Breast epithelium (tissue), 4 donors: Measurements from ENCODE around the gene PRPF38A. TPM values are rescaled to one million over a fixed set of nuclear protein-coding genes. Genes with fewer than 3 reads are reported as not detected.
A peak's percentile ranks its signal among the peaks of the same experiment; 100 is the strongest.

ENCODE experiments used
- DNase-seq, 2 donors: peaks; one replicate each; pipeline ENCODE4 v3.0.0-alpha.2; 2019; ENCODE audit warnings: low spot score in 2 of 2
- H3K27ac ChIP-seq, 2 donors: fragments of 200-600 bp; sonication (generic) in 1 of 2; one replicate each; pipeline ENCODE4 v1.5.1; 2016 to 2019; ENCODE audit warnings: mild to moderate bottlenecking in 1 of 2
- H3K27me3 ChIP-seq, 2 donors: fragments of 200-600 bp; sonication (generic) in 1 of 2; one replicate each; pipeline versions ENCODE4 v1.5.1 to v1.6.0; 2017 to 2019; ENCODE audit warnings: control low read depth in 1 of 2, mild to moderate bottlenecking in 1 of 2
- H3K36me3 ChIP-seq: fragments of 200-600 bp; one replicate; pipeline ENCODE4 v1.5.1; 2019
- H3K4me1 ChIP-seq, 2 donors: fragments of 200-600 bp; sonication (generic); one replicate each; pipeline ENCODE4 v1.5.1; 2016 to 2019; ENCODE audit warnings: control low read depth in 1 of 2
- H3K4me3 ChIP-seq, 3 donors: fragments of 200-600 bp; sonication (generic); 1 replicate in 2 of 3; 2 replicates in 1 of 3; pipeline ENCODE4 v1.5.1; 2016 to 2019; ENCODE audit warnings: mild to moderate bottlenecking in 3 of 3, moderate library complexity in 2 of 3
- H3K9me3 ChIP-seq, 2 donors: fragments of 200-600 bp; sonication (generic) in 1 of 2; one replicate each; pipeline ENCODE4 v1.5.1; 2016 to 2019; ENCODE audit warnings: control low read depth in 1 of 2
- CTCF ChIP-seq, 3 donors: fragments of 450-650 bp; IDR thresholded peaks; one replicate each; pipeline ENCODE4 v1.5.1; 2016 to 2017; ENCODE audit warnings: antibody characterized with exemption in 3 of 3, mild to moderate bottlenecking in 3 of 3, moderate library complexity in 3 of 3
- POLR2A ChIP-seq: fragments of 450-650 bp; IDR thresholded peaks from one replicate; pipeline ENCODE4 v1.6.1; 2016; ENCODE audit warnings: antibody characterized with exemption, mild to moderate bottlenecking, moderate library complexity
- POLR2AphosphoS5 ChIP-seq, 3 donors: sonication (generic); formaldehyde crosslinking; IDR thresholded peaks; one replicate each; pipeline ENCODE4 v1.6.1; 2017; ENCODE audit warnings: antibody characterized with exemption in 3 of 3
- intact Hi-C: fragments of 100-400 bp; cut with DNase I; formaldehyde crosslinking; loops from one replicate; pipeline ENCODE4 v1.15.1; 2023; ENCODE audit warnings: low total_unique reads
- total RNA-seq, 3 donors: library from RNA; depleted of rRNA; stranded (reverse); fragments of >200 nt; gene quantifications; one replicate each; pipeline ENCODE4 v1.1.0, GENCODE V29; 2016

Gene PRPF38A
- total RNA-seq = 10 to 100 TPM; 13.1 to 20.9 (median 19.7) TPM

GRCh38 chr1:52404116-52404974 is at the start of gene PRPF38A, which contains the start of gene ORC1:
Gene PRPF38A (plus strand): TSS chr1:52404602. CDS start chr1:52404750, 148 bp downstream.
Gene ORC1 (minus strand): TSS chr1:52404423. CDS start chr1:52402223, 2,200 bp downstream.
- Histone ChIP-seq H3K9me3 (no peaks in the 10 kb centered on the region), H3K4me3 (peak within 1 kb of the TSS; percentile 76 to 92 (median 90)), H3K27ac (peak within 1 kb of the TSS; percentile 97), H3K27me3 (no peaks in the 10 kb centered on the region), H3K4me1 (peaks cover 0 to 14% of the 10 kb centered on the region in 2 donors), H3K36me3 (peaks cover 4% of the 10 kb centered on the region)
- intact Hi-C loops = no loop called here
- DNase-seq = peak; percentile 96 to 98
- TF ChIP-seq POLR2A = peak; percentile 29
- peak; percentile 48 to 82 (median 73) for TF ChIP-seq CTCF (IDR thresholded peaks at IDR 0.05)
- peak; percentile 89 to 95 (median 92) for TF ChIP-seq POLR2AphosphoS5 (IDR thresholded peaks at IDR 0.05)

GRCh38 chr1:52355436-52355835 is 49.0 kb upstream of the PRPF38A start:
- no peak for DNase-seq
- Histone ChIP-seq H3K36me3 (peaks cover 22% of the 10 kb centered on the region), H3K4me3 (no peak overlapping the region), H3K27me3 (no peaks in the 10 kb centered on the region), H3K9me3 (no peaks in the 10 kb centered on the region), H3K27ac (no peak overlapping the region), H3K4me1 (no peaks in the 10 kb centered on the region)
- no peak for TF ChIP-seq CTCF (IDR thresholded peaks at IDR 0.05)
- no peak for TF ChIP-seq POLR2AphosphoS5 (IDR thresholded peaks at IDR 0.05)
- TF ChIP-seq POLR2A = no peak
- intact Hi-C loops = no loop called here

GRCh38 chr1:52355847-52356505 is 48.4 kb upstream of the PRPF38A start:
- H3K9me3 ChIP-seq = no peaks in the 10 kb centered on the region
- intact Hi-C loops = no loop called here
- no peak overlapping the region for H3K4me3 ChIP-seq
- TF ChIP-seq CTCF (IDR thresholded peaks at IDR 0.05) = no peak
- no peak for TF ChIP-seq POLR2AphosphoS5 (IDR thresholded peaks at IDR 0.05)
- no peak for TF ChIP-seq POLR2A
- DNase-seq = no peak
- no peaks in the 10 kb centered on the region for H3K4me1 ChIP-seq
- no peaks in the 10 kb centered on the region for H3K27me3 ChIP-seq
- H3K36me3 ChIP-seq = peaks cover 22% of the 10 kb centered on the region
- H3K27ac ChIP-seq = no peak overlapping the region

GRCh38 chr1:52356818-52357355 is 47.5 kb upstream of the PRPF38A start:
- TF ChIP-seq POLR2A (no peak), CTCF (IDR thresholded peaks at IDR 0.05) (no peak), POLR2AphosphoS5 (IDR thresholded peaks at IDR 0.05) (no peak)
- intact Hi-C loops = no loop called here
- no peak overlapping the region for H3K27ac ChIP-seq
- no peak overlapping the region for H3K4me3 ChIP-seq
- peaks cover 22% of the 10 kb centered on the region for H3K36me3 ChIP-seq
- H3K27me3 ChIP-seq = no peaks in the 10 kb centered on the region
- no peaks in the 10 kb centered on the region for H3K4me1 ChIP-seq
- no peaks in the 10 kb centered on the region for H3K9me3 ChIP-seq
- no peak for DNase-seq
